Prostate gland (tissue), 2 donors: Measurements from ENCODE around the gene GSK3A.
A peak's percentile ranks its signal among the peaks of the same experiment; 100 is the strongest.

Experiments
- POLR2A ChIP-seq: fragments of 450-650 bp; IDR thresholded peaks from one replicate; pipeline ENCODE4 v1.6.1; 2016; ENCODE audit warnings: antibody characterized with exemption, mild to moderate bottlenecking
- POLR2AphosphoS5 ChIP-seq: sonication (generic); formaldehyde crosslinking; IDR thresholded peaks from one replicate; pipeline ENCODE4 v1.6.1; 2017; ENCODE audit warnings: antibody characterized with exemption
- TF ChIP-seq, protein P1 (sequence below), 4 experiments: fragments of 200-600 bp in 2 of 4; fragments of 450-650 bp in 2 of 4; sonication (generic) in 2 of 4; IDR thresholded peaks; 1 replicate in 3 of 4; 2 replicates in 1 of 4; pipeline ENCODE4 v1.5.1; 2016 to 2019; ENCODE audit warnings: antibody characterized with exemption in 4 of 4, mild to moderate bottlenecking in 2 of 4, moderate library complexity in 2 of 4

DNA sequence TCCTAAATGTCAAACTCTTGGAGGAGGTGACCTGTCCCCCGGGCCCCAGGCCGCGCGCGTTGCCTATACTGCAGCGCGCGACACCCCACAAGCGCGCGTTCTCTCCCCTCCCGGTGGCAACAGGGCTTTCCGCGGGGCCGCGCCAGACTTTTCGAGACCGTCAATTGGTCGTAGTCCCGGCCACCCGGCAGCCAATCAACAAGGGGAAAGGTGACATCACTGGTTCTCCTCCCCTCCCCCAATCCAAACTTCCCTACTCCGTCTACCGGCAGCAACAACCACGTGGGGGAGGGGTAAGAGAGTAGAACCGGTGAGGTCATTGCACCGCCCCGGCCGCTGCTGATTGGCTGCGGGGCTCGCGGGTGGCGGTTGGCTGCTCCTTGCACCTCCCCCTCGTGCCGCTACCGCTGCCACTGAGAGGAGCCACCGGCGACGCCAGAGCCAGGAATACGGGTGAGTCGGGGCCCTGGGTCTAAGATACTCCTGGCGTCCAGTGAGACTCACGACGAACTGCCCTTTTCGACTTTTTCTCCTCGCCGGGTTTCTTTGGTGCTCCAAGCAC lies 25.8 kb upstream of the GSK3A start:
- TF ChIP-seq, protein P1, sequence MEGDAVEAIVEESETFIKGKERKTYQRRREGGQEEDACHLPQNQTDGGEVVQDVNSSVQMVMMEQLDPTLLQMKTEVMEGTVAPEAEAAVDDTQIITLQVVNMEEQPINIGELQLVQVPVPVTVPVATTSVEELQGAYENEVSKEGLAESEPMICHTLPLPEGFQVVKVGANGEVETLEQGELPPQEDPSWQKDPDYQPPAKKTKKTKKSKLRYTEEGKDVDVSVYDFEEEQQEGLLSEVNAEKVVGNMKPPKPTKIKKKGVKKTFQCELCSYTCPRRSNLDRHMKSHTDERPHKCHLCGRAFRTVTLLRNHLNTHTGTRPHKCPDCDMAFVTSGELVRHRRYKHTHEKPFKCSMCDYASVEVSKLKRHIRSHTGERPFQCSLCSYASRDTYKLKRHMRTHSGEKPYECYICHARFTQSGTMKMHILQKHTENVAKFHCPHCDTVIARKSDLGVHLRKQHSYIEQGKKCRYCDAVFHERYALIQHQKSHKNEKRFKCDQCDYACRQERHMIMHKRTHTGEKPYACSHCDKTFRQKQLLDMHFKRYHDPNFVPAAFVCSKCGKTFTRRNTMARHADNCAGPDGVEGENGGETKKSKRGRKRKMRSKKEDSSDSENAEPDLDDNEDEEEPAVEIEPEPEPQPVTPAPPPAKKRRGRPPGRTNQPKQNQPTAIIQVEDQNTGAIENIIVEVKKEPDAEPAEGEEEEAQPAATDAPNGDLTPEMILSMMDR (IDR thresholded peaks at IDR 0.05): peak in 2 of 4 experiments; percentile 37 to 56
- peak; percentile 100 for TF ChIP-seq POLR2AphosphoS5
- TF ChIP-seq POLR2A: peak; percentile 97
